M059J (cell line): ENCODE data around the gene FGB. TPM values are rescaled to one million over a fixed set of nuclear protein-coding genes. Genes with fewer than 3 reads are reported as not detected.
"Not testable (repeated sequence)": the region's sequence is repeated elsewhere in the genome, so short reads cannot be mapped to it uniquely, and the experiment has no call there.

ENCODE experiments used
- DNase-seq: peaks from one replicate; pipeline ENCODE4 v3.0.0-alpha.2; 2012; ENCODE audit warnings: low read depth
- total RNA-seq: library from RNA; depleted of rRNA; stranded (reverse); fragments of >200 nt; shearing (Covaris generic); gene quantifications from 2 replicates; pipeline ENCODE4 v1.2.3, GENCODE V29; 2014

Gene FGB
- total RNA-seq, 1 experiment from 2014 or later = not detected

GRCh38 chr4:154595807-154596206 lies 33.0 kb downstream of the FGB start:
- no peak for DNase-seq

GRCh38 chr4:154597281-154597680 lies 34.5 kb downstream of the FGB start:
- not testable (repeated sequence) for DNase-seq

DNA sequence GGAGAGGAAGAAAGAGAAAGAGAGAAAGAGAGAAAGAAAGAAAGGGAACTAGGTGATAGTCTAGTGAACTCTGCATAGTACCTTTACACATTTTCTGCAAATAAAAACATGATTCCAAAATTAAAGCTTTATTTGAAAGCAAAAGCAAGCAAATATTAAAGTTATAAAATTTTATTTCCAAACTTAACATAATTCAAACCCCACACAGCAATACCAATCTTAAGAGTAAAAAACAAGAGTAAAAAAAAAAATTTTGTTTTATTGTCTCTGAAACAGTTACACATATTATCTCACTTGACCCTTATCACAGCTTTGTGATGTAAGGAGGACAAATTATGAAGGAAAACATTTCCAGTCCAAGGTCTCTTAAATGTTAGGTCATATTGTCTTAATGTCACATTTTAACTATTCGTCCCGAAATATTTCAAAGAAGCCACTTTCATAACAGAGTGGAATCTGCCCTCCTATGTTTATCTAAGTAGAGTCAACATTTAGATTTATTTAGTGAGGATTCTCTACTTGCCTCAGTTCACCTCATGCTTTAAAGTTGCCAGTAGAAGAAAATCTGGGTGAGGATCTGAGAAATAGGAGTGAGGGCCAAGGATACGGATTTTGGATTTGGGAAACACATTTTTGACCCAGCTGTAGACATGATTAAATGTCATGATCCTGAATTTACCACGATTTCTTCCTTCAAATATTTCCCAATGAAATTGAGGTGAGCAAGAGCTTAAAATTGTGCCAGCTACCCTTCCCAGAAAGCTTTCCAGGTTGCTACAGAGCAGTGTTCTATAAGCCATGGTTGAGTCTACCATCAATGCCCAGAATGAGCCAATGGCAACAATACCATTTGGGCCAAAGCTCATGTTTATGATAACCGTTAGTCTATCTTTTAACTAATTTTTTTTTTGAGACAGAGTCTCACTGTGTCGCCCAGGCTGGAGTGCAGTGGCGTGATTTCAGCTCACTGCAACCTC lies 35.3 kb downstream of the FGB start:
- DNase-seq = no peak

DNA sequence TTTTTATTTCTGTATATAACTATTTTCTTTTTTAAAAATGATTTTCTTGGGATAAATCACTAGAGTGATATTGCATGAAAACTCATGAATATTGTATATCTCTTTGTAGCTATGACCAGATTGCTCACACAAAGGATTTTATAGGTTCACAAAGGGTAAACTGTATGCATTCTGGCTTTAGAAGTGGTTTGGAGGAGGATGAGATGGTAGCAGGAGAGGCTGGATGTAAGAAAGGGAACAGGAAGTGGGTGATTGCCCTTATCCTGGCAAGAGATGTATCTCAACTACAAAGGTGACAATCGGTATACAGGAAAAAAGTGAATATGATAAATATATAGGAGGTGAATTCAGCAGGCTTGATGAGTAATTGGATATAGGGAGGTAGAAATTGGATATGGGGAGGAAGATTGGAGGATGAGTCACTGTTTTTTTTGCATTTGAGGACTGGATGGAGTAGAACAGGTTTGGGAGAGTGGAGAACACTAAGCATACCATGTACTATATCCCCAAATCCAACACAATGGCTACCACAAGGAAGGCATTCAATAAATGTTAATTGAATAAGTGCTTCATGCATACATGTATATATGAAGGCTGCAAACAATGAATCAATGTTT lies 39.7 kb downstream of the FGB start:
- DNase-seq = no peak

- no peak for DNase-seq
Measured at GRCh38 chr4:154603033-154603943, 40.5 kb downstream of the FGB start.

DNA sequence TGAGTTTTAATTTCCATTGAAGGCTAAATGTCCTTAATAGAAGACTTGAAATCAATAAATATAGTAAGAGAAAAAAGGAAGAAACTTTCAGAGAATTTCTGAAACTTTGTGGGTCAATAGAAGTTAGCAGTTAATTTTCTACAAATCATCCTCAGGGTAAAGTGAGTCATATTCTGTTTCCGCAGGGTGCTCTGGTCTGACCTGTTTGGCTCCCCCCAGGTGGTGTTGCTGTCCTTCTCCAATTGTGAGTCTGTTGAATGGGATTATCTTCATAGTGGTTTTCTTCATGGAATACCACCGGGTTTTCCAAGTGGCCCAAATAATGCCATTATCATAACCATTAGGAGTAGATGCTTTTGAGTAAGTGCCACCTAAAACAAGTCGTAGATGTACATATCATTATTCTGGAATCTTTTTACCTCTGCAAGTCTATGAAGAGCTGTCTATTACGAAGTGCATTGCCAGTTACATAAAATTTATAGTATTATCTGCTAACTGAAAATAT lies 41.9 kb downstream of the FGB start:
- no peak for DNase-seq

- DNase-seq = no peak
Measured at GRCh38 chr4:154606728-154607723, 44.2 kb downstream of the FGB start.

GRCh38 chr4:154608361-154609252 lies 45.8 kb downstream of the FGB start:
- DNase-seq = no peak

GRCh38 chr4:154609532-154609931 lies 46.7 kb downstream of the FGB start:
- no peak for DNase-seq

DNA sequence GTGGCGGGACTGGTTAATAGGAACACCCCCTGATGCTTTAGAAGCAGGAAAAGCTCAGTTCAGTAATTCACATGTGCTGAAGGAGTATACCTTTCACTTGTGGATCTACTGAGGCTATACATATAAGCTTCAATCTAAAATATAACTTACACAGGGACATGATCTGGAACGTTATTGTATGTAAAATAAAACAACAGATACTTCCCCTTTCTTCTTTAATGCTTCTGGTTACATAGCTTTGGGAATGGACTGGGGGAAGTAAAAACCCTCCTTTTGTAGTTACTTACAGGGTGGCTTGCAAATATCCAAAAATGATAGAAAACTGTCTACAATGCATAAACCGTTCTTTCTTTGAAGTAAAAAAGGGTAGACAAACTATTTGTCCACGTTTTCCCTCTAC lies 47.8 kb downstream of the FGB start:
- DNase-seq = no peak

DNA sequence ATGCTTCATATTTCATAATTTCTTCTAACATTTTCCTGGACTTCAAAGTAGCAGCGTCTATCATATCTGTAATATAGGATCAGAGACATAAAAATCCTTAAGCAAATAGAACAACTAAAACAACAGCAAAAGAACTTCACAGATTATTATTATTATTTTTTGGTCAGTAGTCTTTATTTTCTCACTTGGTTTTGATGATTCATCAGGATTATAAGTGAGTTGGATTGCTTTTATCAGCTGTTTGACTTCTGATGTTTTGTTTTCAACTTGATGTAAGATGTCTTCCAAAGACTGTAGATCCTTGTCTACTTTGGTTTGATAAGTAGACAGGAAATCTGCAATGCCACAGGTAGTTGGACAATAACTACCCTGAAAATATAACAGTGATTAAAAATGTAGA lies 49.0 kb downstream of the FGB start:
- no peak for DNase-seq

DNA sequence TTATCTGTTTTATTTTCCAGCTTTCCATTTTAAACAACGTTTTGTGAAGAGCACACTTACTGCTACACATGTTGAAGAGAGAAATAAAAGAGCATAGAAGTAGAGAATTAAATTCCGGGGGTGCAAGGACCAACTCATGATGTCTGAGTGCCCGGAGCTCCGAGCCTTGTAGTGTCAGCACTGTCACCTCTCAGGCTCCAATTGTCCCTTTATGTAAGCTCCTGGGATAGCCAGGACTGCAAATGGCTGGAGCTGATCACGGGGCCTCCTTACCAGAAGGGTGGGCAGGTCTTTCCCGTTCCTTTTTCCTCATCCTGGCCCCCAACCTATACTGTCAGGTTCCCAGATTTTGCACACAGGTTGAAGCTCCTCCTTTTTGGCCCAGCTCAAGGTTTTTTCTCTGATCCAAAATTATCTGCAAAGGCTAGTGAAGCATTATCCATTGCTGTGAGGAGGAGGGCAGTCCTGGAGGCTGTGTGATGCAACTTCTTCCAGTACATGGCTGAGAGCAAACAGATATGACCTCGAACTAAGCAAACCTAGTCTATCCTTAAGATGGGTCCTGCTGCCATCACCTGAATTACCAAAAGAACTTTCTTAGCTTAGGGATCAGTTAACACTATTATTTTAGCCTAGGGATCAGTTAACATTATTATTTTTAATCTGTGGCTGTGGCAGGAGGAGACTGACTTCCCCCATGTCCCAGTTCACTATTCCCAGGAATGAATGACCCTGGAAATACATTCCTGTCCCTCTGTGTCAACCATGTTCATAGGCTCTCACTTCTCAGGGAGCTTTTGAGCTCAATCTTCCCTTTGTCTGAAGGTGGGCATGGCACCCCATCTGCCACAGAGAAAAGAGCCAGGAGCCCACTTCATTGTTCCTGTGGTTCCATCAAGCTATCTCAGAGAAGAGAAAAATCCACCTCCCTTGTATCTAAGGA lies 49.9 kb downstream of the FGB start, which contains the start of gene FGG:
TSS of gene FGG (minus strand) at position 185 of the 943 bp plus-strand sequence. CDS start at position 138, 47 bp downstream.
- DNase-seq = no peak

- DNase-seq = no peak
Measured at GRCh38 chr4:154614306-154614705, 51.5 kb downstream of the FGB start.

GRCh38 chr4:154615211-154615610 lies 52.4 kb downstream of the FGB start:
- no peak for DNase-seq

GRCh38 chr4:154616287-154616686 lies 53.5 kb downstream of the FGB start:
- no peak for DNase-seq

- DNase-seq = no peak
Measured at GRCh38 chr4:154616731-154617130, 53.9 kb downstream of the FGB start.

DNA sequence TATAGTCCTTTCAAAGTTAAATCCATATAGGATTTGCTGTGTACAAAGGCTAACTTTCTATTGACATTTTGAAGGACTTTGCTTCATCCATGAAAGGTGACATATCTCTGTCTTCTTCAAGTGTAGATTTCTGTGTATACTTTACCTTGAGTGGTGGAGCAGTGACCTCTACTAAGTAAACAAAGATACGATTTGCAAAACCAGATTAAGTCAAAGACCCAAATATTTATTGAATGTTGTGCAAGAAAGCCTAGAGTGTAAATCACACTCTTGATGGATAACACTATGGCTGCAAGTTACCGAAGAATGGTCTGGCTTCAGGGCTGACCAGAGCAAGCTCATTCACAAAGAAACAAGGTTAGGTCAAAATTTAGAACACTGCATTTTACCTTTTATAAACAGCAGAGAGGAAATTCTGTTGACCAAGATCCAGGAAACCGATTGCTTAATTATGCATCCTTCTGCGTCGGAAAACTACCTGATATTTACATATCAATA lies 55.1 kb downstream of the FGB start:
- DNase-seq = no peak

GRCh38 chr4:154618708-154619315 lies 56.0 kb downstream of the FGB start:
- peak; percentile 31 for DNase-seq
